ENCODE data around the gene TTC9.

The TTC9 gene

GRCh38 chr14:70699646-70700045 lies 57.9 kb downstream of the TTC9 start:
- no peaks in the 10 kb centered on the region for H3K36me3 ChIP-seq (ENCODE audit: control insufficient read depth, low read length)
- H3K27me3 ChIP-seq (ENCODE audit: control insufficient read depth, low read length) = no peaks in the 10 kb centered on the region
- peaks cover 19% of the 10 kb centered on the region for H3K4me1 ChIP-seq (ENCODE audit: control insufficient read depth, low read length)
- no peaks in the 10 kb centered on the region for H3K79me2 ChIP-seq (ENCODE audit: control insufficient read depth, low read length)
- TF ChIP-seq EZH2phosphoT487 (IDR thresholded peaks at IDR 0.05; ENCODE audit: borderline replicate concordance, low read length) (no peak), CTCF (IDR thresholded peaks at IDR 0.05; ENCODE audit: low read depth, low read length, poor library complexity, severe bottlenecking) (no peak)
- H3K9me2 ChIP-seq (replicated peaks; ENCODE audit: control insufficient read depth, low read length) = no peaks in the 10 kb centered on the region
- H3K9me3 ChIP-seq (ENCODE audit: control insufficient read depth, insufficient read depth, low read length) = no peaks in the 10 kb centered on the region
- no peak overlapping the region for H3K4me3 ChIP-seq (ENCODE audit: low read length)
- H3K27ac ChIP-seq (ENCODE audit: low read depth, low read length) = no peak overlapping the region
- H3K4me2 ChIP-seq (ENCODE audit: low read length) = no peak overlapping the region
- H3F3A ChIP-seq (ENCODE audit: control insufficient read depth, insufficient read depth) = no peaks in the 10 kb centered on the region
- H4K20me1 ChIP-seq (ENCODE audit: control insufficient read depth, insufficient read depth, low read depth, low read length) = no peaks in the 10 kb centered on the region

DNA sequence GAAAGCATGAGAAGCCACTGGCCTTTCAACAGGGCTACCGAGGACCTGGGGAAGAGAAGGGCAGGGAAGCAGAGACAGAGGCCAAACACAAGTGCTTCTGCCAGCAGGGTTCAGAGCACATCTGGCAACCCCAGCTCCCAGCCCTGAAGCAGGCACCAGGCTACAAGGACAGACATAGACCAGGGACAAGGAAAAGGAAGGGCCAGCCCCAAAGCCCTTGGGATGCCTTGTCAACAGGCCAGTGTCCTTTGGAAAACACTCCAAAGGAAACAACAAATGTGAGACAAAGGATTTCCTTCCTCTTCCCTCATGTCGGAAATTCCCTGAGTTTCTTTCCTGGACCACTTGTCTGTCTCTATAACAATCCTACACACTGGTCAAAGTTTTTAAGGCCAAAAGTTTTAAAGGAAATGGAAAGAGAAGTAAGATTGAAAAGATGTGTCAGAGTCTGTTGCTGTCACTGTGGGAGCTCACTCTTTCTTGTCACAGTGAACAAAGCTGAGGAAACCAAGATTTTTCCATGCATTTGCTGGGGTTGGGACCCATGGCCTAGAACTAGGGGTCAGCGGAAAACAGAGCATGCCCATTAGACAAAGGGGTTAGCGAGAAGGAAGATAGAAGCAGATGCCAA lies 59.4 kb downstream of the TTC9 start:
- Histone ChIP-seq H3K4me3 (ENCODE audit: low read length) (no peak overlapping the region), H3K27me3 (ENCODE audit: control insufficient read depth, low read length) (no peaks in the 10 kb centered on the region), H3K36me3 (ENCODE audit: control insufficient read depth, low read length) (no peaks in the 10 kb centered on the region), H3K4me1 (ENCODE audit: control insufficient read depth, low read length) (peaks cover 23% of the 10 kb centered on the region), H3K4me2 (ENCODE audit: low read length) (no peak overlapping the region), H3K9me2 (replicated peaks; ENCODE audit: control insufficient read depth, low read length) (no peaks in the 10 kb centered on the region), H3K79me2 (ENCODE audit: control insufficient read depth, low read length) (no peaks in the 10 kb centered on the region), H3K27ac (ENCODE audit: low read depth, low read length) (no peak overlapping the region), H3F3A (ENCODE audit: control insufficient read depth, insufficient read depth) (no peaks in the 10 kb centered on the region), H3K9me3 (ENCODE audit: control insufficient read depth, insufficient read depth, low read length) (no peaks in the 10 kb centered on the region), H4K20me1 (ENCODE audit: control insufficient read depth, insufficient read depth, low read depth, low read length) (no peaks in the 10 kb centered on the region)
- TF ChIP-seq CTCF (IDR thresholded peaks at IDR 0.05; ENCODE audit: low read depth, low read length, poor library complexity, severe bottlenecking) = no peak
- no peak for TF ChIP-seq EZH2phosphoT487 (IDR thresholded peaks at IDR 0.05; ENCODE audit: borderline replicate concordance, low read length)

DNA sequence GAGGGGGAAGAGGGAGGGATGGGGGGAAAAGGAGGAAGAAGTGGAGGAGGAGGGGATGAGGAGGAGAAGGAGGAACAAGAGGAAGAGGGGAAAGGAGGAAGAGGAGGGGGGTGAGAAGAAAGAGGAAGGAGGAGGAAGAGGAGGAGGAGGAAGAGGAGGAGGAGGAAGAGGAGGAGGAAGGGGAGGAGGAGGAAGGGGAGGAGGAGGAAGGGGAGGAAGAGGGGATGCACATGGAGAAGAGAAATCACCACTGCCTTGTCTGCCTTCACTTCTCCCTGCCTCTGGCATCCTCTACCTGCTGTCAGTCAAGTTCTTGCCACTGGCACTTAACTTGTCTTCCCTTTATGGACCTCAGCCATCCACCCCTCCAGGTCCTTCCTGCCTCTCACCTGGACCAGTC lies 59.9 kb downstream of the TTC9 start:
- Histone ChIP-seq H3K9me3 (ENCODE audit: control insufficient read depth, insufficient read depth, low read length) (no peaks in the 10 kb centered on the region), H3F3A (ENCODE audit: control insufficient read depth, insufficient read depth) (no peaks in the 10 kb centered on the region), H3K79me2 (ENCODE audit: control insufficient read depth, low read length) (no peaks in the 10 kb centered on the region), H3K4me1 (ENCODE audit: control insufficient read depth, low read length) (peaks cover 24% of the 10 kb centered on the region), H3K4me3 (ENCODE audit: low read length) (no peak overlapping the region), H3K9me2 (replicated peaks; ENCODE audit: control insufficient read depth, low read length) (no peaks in the 10 kb centered on the region), H4K20me1 (ENCODE audit: control insufficient read depth, insufficient read depth, low read depth, low read length) (no peaks in the 10 kb centered on the region), H3K27ac (ENCODE audit: low read depth, low read length) (no peak overlapping the region), H3K27me3 (ENCODE audit: control insufficient read depth, low read length) (no peaks in the 10 kb centered on the region), H3K36me3 (ENCODE audit: control insufficient read depth, low read length) (no peaks in the 10 kb centered on the region), H3K4me2 (ENCODE audit: low read length) (no peak overlapping the region; the same call in 1 of the 2 replicates)
- no peak for TF ChIP-seq CTCF (IDR thresholded peaks at IDR 0.05; ENCODE audit: low read depth, low read length, poor library complexity, severe bottlenecking)
- no peak for TF ChIP-seq EZH2phosphoT487 (IDR thresholded peaks at IDR 0.05; ENCODE audit: borderline replicate concordance, low read length)
